H1 (cell line): ENCODE measurements around the gene OR2AG2. TPM values are rescaled to one million over a fixed set of nuclear protein-coding genes. Genes with fewer than 3 reads are reported as not detected.

ENCODE experiments used
- CHD1 ChIP-seq: IDR thresholded peaks from 2 replicates; pipeline ENCODE4 v1.6.1; 2012; ENCODE audit warnings: low read depth, low read length, improper control_type of control experiment
- CHD7 ChIP-seq: fragments of 300-600 bp; sonication (generic); IDR thresholded peaks from 2 replicates; pipeline ENCODE4 v1.7.1; 2012; ENCODE audit warnings: low read length, moderate library complexity, mild to moderate bottlenecking, inconsistent platforms; ENCODE audit not compliant: insufficient replicate concordance
- GTF2F1 ChIP-seq: IDR thresholded peaks from 2 replicates; pipeline ENCODE4 v1.6.1; 2012; ENCODE audit warnings: low read depth, low read length, improper control_type of control experiment, borderline replicate concordance
- NRF1 ChIP-seq: IDR thresholded peaks from 2 replicates; pipeline ENCODE4 v1.6.1; 2011; ENCODE audit warnings: mild to moderate bottlenecking, low read depth, low read length, improper control_type of control experiment
- POLR2A ChIP-seq, 2 experiments: IDR thresholded peaks; 1 replicate in 1 of 2; 2 replicates in 1 of 2; pipeline ENCODE4 v1.6.1; 2011; ENCODE audit warnings: low read depth in 2 of 2, low read length in 2 of 2, mild to moderate bottlenecking in 2 of 2; ENCODE audit errors: control extremely low read depth in 1 of 2
- TAF1 ChIP-seq: IDR thresholded peaks from 2 replicates; pipeline ENCODE4 v1.6.1; 2011; ENCODE audit warnings: mild to moderate bottlenecking, low read depth, low read length
- TAF7 ChIP-seq: optimal IDR thresholded peaks from 2 replicates; pipeline ENCODE3; 2011; ENCODE audit warnings: low read depth, mild to moderate bottlenecking, inconsistent platforms, low read length, moderate library complexity, borderline replicate concordance
- polyA plus RNA-seq, 7 experiments: library from polyadenylated mRNA; depleted of rRNA in 3 of 7; stranded (reverse) in 5 of 7; unstranded in 2 of 7; fragments of >200 nt in 5 of 7; fragments of 200-250 nt in 2 of 7; gene quantifications; 1 replicate in 5 of 7; 2 replicates in 1 of 7; 4 replicates in 1 of 7; pipeline versions ENCODE4 v1.2.1 to v1.2.3, GENCODE V29; 2011 to 2013; ENCODE audit warnings: missing spikeins in 2 of 7, mixed read lengths in 2 of 7
- total RNA-seq: library from RNA; stranded (reverse); fragmentation: NEBNext Ultra II Directional; extraction: Animal tissue kit (Norgen Biotek cat#: 25700); gene quantifications from 2 replicates; pipeline ENCODE4 v1.2.1, GENCODE V29; 2021

Gene OR2AG2
- total and polyA plus RNA-seq, 2 of the 8 experiments (the other 6 are each of a cell fraction or from before 2014, with no cell fraction given): 0.22 to 0.74 TPM

GRCh38 chr11:6733326-6734275 is 38.2 kb downstream of the OR2AG2 start (continued):
- TF ChIP-seq CHD7: no peak
- no peak for TF ChIP-seq TAF1
- TF ChIP-seq TAF7: no peak
- TF ChIP-seq NRF1: no peak
- no peak for TF ChIP-seq CHD1
- TF ChIP-seq GTF2F1: no peak
- no peak for TF ChIP-seq POLR2A (IDR thresholded peaks at IDR 0.05; ENCODE audit: control extremely low read depth in 1 of 2, low read depth in 2 of 2, low read length in 2 of 2)
